H1 (cell line): ENCODE results near the gene PHLPP1. TPM values are rescaled to one million over a fixed set of nuclear protein-coding genes. Genes with fewer than 3 reads are reported as not detected.

ENCODE experiments used
- ATF2 ChIP-seq: IDR thresholded peaks from 2 replicates; pipeline ENCODE4 v1.6.1; 2012; ENCODE audit warnings: low read length, inconsistent platforms
- KDM4A ChIP-seq: IDR thresholded peaks from one replicate; pipeline ENCODE4 v1.7.1; 2012; ENCODE audit warnings: low read depth, mild to moderate bottlenecking, moderate library complexity, low read length, inconsistent platforms; ENCODE audit not compliant: severe bottlenecking
- RAD21 ChIP-seq, 2 experiments: IDR thresholded peaks in 1 of 2; conservative IDR thresholded peaks in 1 of 2; 2 replicates each; pipeline ENCODE4 v1.6.1; 2011; ENCODE audit warnings: low read depth in 2 of 2, low read length in 2 of 2, improper control_type of control experiment in 1 of 2, inconsistent platforms in 1 of 2, mild to moderate bottlenecking in 1 of 2, moderate library complexity in 1 of 2
- SAP30 ChIP-seq: fragments of 300-600 bp; sonication (generic); IDR thresholded peaks from 2 replicates; pipeline ENCODE4 v1.7.1; 2012; ENCODE audit warnings: low read length, moderate library complexity, mild to moderate bottlenecking, inconsistent platforms; ENCODE audit not compliant: insufficient read depth, insufficient replicate concordance
- SP1 ChIP-seq: IDR thresholded peaks from 2 replicates; pipeline ENCODE4 v1.6.1; 2011; ENCODE audit warnings: low read depth, low read length
- polyA plus RNA-seq, 7 experiments: library from polyadenylated mRNA; depleted of rRNA in 3 of 7; stranded (reverse) in 5 of 7; unstranded in 2 of 7; fragments of >200 nt in 5 of 7; fragments of 200-250 nt in 2 of 7; gene quantifications; 1 replicate in 5 of 7; 2 replicates in 1 of 7; 4 replicates in 1 of 7; pipeline versions ENCODE4 v1.2.1 to v1.2.3, GENCODE V29; 2011 to 2013; ENCODE audit warnings: missing spikeins in 2 of 7, mixed read lengths in 2 of 7
- total RNA-seq: library from RNA; stranded (reverse); fragmentation: NEBNext Ultra II Directional; extraction: Animal tissue kit (Norgen Biotek cat#: 25700); gene quantifications from 2 replicates; pipeline ENCODE4 v1.2.1, GENCODE V29; 2021

Gene PHLPP1
- total and polyA plus RNA-seq, 2 of the 8 experiments (the other 6 are each of a cell fraction or from before 2014, with no cell fraction given) = 28.0 to 66.3 TPM

- no peak for TF ChIP-seq SAP30
- peak; percentile 89 to 93 for TF ChIP-seq RAD21 (IDR thresholded peaks at IDR 0.05 in 1 of 2, conservative IDR thresholded peaks at IDR 0.05 in 1 of 2; ENCODE audit: low read depth in 2 of 2, low read length in 2 of 2)
- no peak for TF ChIP-seq KDM4A
- TF ChIP-seq ATF2 = no peak
- no peak for TF ChIP-seq SP1
These were observed 310.1 kb downstream of the PHLPP1 start (continued) for GRCh38 chr18:63025251-63026090.
